Epidermal melanocyte (primary cell): ENCODE data around the gene CDKN2AIPNL.

Experiments used
- DNase-seq: peaks from one replicate; pipeline ENCODE4 v3.0.0; 2011; ENCODE audit warnings: low spot score; ENCODE audit not compliant: insufficient read length

The CDKN2AIPNL gene

GRCh38 chr5:134411546-134412266, at the start of gene CDKN2AIPNL:
CDKN2AIPNL (minus strand) TSS chr5:134411881; CDS start chr5:134411854, 27 bp downstream.
- DNase-seq, result peak; percentile 89

- no peak for DNase-seq
These were observed 48.9 kb upstream of the CDKN2AIPNL start for GRCh38 chr5:134460551-134460950.

DNA sequence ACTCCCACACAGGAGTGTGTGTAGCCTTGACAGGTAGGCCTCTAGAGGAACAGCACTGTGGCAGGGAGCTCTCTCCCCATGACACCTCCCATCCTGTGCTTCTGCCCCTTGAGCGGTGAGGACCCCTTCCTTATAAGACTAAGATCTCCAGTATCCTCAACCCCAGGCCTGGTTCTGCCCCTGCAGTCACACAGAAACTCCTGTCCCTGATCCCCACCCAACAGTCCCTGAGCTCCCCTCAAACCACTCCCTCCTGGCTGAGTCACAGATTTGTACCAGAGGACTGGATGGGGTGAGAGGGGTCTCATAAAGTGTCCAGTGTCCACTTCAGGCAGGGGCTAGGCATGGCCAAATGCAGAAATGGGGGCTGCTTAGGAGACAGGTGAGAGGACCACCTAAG, 47.8 kb upstream of the CDKN2AIPNL start:
- DNase-seq, result no peak

- DNase-seq, result no peak
These were observed 47.3 kb upstream of the CDKN2AIPNL start for GRCh38 chr5:134459010-134459403.

- DNase-seq, result no peak
These were observed 46.7 kb upstream of the CDKN2AIPNL start for GRCh38 chr5:134458234-134459009.

DNA sequence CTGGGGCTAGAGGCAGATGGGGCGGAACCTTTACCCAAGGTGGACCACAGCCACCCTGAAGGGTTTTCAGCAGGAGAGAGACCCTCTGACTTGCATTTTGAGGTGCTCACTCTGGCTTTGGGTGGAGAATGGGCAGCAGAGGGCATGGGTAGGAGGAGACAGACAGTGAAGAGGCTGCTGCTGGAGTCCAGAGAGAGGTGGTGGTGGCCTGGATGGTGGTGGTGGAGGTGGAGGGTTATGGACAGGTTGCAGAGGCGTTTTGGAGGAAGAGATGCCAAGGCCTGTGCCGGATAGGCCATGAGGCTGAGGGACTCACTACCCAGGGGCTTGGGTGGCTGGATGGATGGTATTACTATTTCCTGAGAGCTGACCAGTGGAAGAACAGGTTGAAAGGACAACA, 46.1 kb upstream of the CDKN2AIPNL start:
- no peak for DNase-seq

- DNase-seq, result no peak
These were observed 45.1 kb upstream of the CDKN2AIPNL start for GRCh38 chr5:134456825-134457224.

DNA sequence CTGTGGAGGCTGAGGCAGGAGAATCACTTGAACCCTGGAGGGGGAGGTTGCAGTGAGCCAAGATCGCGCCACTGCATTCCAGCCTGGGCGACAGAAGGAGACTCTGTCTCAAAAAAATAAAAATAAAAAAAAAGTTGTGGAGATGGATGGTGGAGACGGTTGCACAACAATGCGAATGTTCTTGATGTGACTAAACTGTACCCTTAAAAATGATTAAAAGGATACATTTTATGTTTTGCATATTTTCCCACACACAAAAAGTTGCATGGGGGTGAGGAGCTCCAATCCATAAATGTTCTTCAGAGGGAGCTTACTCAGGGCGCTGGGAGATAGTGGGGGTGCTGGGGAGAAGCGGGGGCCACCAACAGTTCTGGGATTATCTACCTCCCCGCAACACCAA, 43.8 kb upstream of the CDKN2AIPNL start:
- no peak for DNase-seq

GRCh38 chr5:134453016-134453415, 41.3 kb upstream of the CDKN2AIPNL start:
- no peak for DNase-seq

DNA sequence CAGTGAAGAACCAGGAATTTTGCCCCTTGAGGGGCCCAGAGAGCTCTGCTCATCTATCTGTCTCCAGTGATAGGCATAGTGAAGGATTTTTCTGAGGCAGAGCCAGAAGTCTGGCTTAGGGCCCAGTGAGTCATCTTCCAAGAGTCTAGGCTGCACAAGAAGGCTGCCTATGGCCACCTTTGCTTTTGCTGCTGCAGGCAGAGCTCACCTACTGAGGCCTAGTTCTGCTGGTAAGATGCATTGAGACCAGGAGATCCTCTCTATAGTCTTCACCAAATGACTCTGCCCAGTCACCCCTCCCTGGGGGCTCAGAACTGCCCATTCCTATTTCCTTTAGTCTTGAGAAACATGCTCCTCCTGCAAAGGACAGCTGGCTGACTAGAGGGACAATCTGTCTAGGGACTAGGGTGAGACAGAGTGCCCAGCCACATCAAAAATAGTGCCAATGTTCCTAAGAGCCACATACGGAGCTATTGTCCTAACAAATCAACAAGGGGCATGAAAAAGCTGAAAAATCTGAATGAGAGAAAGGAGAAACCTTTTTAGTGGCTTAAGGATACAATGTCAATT, 40.3 kb upstream of the CDKN2AIPNL start:
- DNase-seq, result peak; percentile 70

- DNase-seq, result no peak
These were observed 39.7 kb upstream of the CDKN2AIPNL start for GRCh38 chr5:134451225-134451935.

DNA sequence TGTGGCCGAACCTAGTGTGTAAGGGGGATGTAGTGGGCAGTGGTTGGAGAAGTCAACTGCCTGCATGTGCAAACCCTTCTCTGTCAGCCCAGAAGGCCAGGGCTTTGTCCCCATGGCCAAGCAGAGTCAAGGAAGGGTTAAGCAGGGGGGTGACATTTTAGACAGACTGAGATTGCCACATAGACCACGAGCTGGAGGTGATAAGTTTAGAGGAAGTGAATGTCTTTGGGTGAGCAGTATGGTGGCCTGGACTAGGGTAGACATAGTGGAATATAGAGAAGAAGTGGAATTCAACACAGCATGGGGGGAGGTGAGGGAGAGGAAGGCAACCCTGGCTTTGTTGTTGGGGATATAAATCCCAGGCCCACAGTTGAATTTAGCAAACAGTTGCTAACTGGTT, 38.7 kb upstream of the CDKN2AIPNL start:
- DNase-seq, result no peak

DNA sequence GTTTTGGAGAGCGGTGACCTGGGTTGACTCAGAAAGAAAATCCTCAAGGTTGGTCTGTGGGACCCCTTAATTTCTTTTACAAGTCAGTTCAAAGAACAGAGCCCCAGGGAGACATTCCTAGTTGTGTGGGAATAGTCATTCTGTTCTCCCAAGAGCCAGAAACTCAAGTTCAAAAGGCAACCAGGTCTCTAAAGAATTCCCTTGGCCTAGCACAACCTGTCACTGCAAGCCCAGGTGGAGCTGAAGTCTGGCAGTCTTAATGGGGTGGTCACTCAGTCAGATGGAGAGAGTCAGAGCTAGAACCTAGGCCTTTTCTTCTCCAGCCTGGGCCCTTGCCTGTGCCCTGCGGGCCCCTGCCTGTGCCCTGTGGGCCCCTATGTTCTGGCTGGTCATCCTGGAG, 37.5 kb upstream of the CDKN2AIPNL start:
- DNase-seq, result no peak

DNA sequence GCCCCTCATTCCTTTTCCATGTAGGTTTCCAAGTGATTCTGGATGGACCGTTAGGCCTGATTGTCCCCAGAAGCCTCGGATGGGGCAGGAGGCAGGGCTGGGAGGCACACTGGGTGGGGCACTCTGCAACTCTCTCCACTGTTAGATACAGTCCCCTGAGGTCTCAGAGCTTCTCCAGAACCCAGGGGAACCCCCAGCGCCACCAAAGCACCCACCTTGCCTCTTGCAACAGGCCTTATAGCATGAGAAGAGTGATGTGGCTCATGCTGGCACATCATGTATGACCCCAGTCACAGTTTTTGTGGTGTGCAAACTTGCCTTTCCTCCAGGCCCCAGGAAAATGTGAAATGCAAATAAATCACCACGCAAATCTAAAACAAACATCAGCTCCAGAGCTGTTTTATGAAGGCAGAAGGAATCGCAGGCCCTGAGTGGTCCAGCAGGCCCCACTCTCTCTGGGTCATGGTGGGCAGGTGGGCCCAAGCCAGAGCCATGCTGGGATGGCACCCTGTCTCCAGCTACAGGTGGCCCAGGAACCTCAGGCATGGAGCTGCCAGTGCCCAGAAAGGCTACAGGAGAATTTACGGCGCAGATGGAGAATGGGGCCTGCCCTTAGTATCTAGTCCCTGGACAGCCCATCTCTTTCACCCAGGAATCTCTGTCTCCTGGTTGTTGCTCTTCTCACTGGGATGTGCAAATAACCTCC, 36.3 kb upstream of the CDKN2AIPNL start:
- DNase-seq, result no peak

DNA sequence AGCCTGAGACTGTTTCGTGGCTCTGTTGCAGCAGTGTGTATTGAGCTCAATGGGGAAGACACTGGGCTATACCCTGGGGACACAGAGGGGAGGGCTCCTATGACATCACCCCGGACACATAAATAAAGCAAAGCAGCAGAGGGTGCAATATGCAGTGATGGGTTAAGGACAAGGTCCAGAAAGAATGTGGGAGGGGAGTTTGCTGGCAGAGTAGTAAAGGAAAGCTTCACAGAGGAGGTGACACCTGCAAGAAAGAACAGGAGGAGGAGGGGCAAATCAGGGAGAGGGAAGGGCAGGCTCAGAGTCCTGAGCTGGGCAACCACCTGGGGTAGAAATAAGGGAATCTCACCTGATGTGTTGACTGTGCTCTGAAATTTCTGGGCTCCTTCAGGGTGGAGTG, 35.3 kb upstream of the CDKN2AIPNL start:
- DNase-seq, result no peak

- DNase-seq, result no peak
These were observed 34.5 kb upstream of the CDKN2AIPNL start for GRCh38 chr5:134445856-134446818.

DNA sequence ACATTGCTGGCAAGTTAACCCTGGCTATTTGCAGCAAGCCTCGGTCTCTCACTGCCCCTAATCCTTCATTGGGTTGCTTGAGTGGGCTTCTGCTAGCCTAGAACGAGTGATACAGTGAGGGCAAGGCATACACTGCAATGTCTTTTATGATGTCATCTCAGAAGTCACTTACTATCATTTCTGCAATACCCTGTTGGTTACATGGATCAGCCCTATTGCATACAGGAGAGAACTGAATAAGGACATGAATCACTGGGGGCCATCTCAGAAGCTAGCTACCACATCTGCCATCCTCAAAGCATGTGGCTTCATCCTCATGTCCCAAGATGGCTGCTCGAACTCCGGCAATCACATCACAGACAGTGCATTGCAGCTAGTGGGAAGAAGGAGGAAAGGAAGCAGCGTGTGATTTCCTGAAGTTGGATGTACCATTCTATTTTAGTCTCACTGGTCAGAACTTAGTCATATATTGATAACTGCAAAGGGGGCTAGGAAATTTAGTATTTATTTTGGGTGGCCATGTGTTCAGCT, 33.3 kb upstream of the CDKN2AIPNL start:
- no peak for DNase-seq

DNA sequence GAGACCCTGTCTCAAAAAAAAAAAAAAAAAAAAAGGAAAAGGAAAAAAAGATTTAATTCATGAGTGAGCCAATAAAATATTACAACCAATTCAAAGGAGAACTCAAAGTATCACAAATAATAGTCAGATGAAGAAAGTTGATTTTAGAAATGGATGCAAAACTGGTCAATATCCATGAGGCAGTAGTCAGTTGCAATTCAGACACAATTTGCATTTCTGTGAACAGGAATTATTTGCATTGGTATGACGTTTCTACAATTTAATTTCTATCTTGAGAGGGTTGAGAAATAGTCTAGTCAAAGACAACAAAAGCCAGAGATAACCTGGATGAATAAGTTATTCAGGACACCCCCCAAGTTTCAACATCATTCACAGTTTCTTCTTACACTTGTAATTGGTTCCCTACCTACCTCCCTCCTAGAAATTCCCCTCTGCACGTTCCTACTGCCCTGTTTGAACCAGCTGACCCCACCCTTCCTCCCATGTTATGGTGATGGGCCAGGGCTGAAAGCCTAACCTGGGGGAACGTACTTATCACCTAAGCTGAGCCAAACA, 28.6 kb upstream of the CDKN2AIPNL start:
- DNase-seq, result no peak

- peak; percentile 60 for DNase-seq
These were observed 27.6 kb upstream of the CDKN2AIPNL start for GRCh38 chr5:134439210-134439654.
